ENCODE data around the gene CA7. TPM values are rescaled to one million over a fixed set of nuclear protein-coding genes. Genes with fewer than 3 reads are reported as not detected.

CA7 gene
- total RNA-seq, 2 experiments from 2014 or later = not detected

GRCh38 chr16:66849021-66849420, 4.8 kb downstream of the CA7 start:
- H3K4me3 Mint-ChIP-seq = no peak overlapping the region
- peaks cover 23% of the 10 kb centered on the region for H3K27me3 Mint-ChIP-seq
- no peaks in the 10 kb centered on the region for H3K36me3 Mint-ChIP-seq (ENCODE audit: low read depth)
- CTCF ChIA-PET = interaction anchor here (0.8 to 4.8 kb wide), 5 partner anchors 8 to 97 kb away, joined by 3 to 36 read pairs (median 3); partner anchors contain the start of genes DYNC1LI2 and NAE1
- peaks cover 25% of the 10 kb centered on the region for H3K4me1 Mint-ChIP-seq
- H3K9me3 Mint-ChIP-seq = no peaks in the 10 kb centered on the region
- POLR2A ChIA-PET = no interaction called here
- DNase-seq = no peak
- H3K27ac Mint-ChIP-seq = no peak overlapping the region

DNA sequence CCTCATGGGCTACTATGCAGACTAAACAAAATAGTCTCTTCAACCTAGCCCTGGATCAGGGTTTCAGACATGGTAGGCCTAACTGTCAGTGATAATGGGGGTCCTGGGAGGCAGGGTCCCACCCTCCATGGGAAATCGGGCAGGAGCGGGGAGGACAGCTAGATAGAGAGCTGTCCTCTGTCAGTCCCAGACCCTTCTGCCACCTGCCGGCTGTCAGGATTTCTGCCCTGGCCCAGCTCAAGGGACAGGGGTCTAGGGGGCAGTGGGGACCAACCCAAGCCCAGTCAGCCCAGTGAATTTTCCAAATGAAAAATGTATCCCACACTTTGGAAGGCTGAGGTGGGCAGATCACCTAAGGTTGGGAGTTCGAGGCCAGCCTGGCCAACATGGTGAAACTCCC, 5.3 kb downstream of the CA7 start:
- no peak for DNase-seq
- Mint-ChIP-seq H3K4me1 (peaks cover 25% of the 10 kb centered on the region), H3K27ac (peak overlapping the region; percentile 5), H3K4me3 (no peak overlapping the region), H3K9me3 (no peaks in the 10 kb centered on the region), H3K27me3 (peaks cover 23% of the 10 kb centered on the region), H3K36me3 (ENCODE audit: low read depth) (no peaks in the 10 kb centered on the region)
- ChIA-PET CTCF (interaction anchor here (0.6 to 4.8 kb wide), 4 partner anchors 18 to 287 kb away, joined by 3 to 36 read pairs (median 16); partner anchors contain the start of gene NAE1), POLR2A (no interaction called here)

GRCh38 chr16:66850115-66850815, 6.1 kb downstream of the CA7 start:
- POLR2A ChIA-PET = no interaction called here
- CTCF ChIA-PET = interaction anchor here (0.6 to 4.8 kb wide), 6 partner anchors 8 to 286 kb away, joined by 3 to 36 read pairs (median 6); partner anchors contain the start of gene NAE1
- no peaks in the 10 kb centered on the region for H3K36me3 Mint-ChIP-seq (ENCODE audit: low read depth)
- H3K9me3 Mint-ChIP-seq = no peaks in the 10 kb centered on the region
- H3K27me3 Mint-ChIP-seq = peaks cover 18% of the 10 kb centered on the region
- H3K4me1 Mint-ChIP-seq = peaks cover 21% of the 10 kb centered on the region
- H3K27ac Mint-ChIP-seq = no peak overlapping the region
- no peak for DNase-seq
- H3K4me3 Mint-ChIP-seq = no peak overlapping the region

DNA sequence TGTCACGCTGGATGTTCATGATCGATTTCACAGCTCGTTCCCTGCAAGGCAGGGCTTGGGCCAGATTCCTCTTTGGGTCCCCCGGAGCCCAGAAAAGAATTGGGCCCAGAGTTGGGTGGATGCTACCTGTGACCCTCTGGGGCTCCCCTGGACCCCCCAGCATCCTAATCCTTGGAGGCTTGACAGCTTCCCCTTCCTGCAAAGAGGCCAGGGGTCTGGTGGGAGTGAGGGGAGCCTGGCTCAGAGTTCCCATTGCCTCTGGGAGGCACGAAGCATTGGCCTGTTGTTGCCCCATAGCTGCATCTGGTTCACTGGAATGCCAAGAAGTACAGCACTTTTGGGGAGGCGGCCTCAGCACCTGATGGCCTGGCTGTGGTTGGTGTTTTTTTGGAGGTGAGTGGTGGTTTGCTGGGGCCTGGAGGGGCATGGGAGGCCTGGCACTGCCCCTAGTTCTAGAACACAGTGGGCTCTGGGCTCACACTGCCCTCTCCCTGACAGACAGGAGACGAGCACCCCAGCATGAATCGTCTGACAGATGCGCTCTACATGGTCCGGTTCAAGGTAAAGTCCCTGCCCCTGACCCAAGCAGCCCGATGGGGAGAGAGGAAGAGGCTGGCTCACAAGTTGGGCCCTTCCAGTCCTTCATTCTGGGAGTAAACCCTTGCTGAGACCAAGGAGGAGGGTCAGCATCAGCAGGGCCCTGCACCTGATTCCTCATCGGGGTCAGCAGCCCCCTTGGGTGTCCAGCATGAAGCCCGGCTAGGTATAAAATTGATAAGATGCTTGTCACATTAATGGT, 7.2 kb downstream of the CA7 start:
- ChIA-PET CTCF (interaction anchor here (1.0 to 1.6 kb wide), 4 partner anchors 9 to 21 kb away, joined by 3 to 8 read pairs (median 4); partner anchors contain the start of gene NAE1), POLR2A (no interaction called here)
- no peaks in the 10 kb centered on the region for H3K9me3 Mint-ChIP-seq
- DNase-seq = no peak
- H3K4me1 Mint-ChIP-seq = peaks cover 15% of the 10 kb centered on the region
- no peaks in the 10 kb centered on the region for H3K36me3 Mint-ChIP-seq (ENCODE audit: low read depth)
- peaks cover 7% of the 10 kb centered on the region for H3K27me3 Mint-ChIP-seq
- no peak overlapping the region for H3K27ac Mint-ChIP-seq
- no peak overlapping the region for H3K4me3 Mint-ChIP-seq

DNA sequence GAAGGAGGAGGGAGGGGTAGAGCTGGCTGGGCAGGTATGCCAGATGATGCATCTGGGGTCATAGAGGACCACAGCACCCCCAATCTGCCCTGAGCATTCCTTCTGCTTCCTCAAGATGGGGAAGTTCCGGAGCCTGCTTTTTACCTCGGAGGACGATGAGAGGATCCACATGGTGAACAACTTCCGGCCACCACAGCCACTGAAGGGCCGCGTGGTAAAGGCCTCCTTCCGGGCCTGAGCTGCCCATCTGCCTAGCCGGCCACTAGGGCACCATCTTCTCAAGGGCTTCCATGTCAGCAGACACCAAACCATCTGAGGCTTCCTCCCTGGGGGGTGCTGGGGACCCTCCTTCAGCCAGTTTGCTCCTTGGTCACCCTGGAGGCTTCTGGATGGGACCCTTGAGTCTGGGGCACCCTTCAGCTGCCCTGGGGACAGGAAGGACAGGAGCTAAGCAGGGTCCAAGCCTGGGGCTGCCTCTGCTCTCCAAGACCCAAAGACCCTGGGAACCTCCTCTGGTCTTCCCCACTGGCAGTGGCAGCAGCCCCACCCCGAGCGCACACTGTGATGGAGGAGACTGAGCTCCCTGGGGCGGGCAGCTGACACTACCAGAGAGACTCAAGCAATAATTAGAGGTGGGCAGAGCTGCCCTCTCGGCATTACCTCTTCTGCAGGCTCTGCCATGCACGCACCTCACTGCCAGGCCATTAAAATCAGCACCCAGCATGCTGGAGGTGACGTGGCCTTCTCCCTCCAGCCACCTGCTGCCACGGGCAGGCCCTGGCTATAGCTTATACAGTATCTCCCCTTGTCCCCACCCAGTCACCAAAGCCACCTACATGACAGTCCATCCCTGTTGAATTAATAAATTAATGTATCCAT, 9.3 kb downstream of the CA7 start:
- no peaks in the 10 kb centered on the region for H3K9me3 Mint-ChIP-seq
- no peak overlapping the region for H3K27ac Mint-ChIP-seq
- no peak overlapping the region for H3K4me3 Mint-ChIP-seq
- no peaks in the 10 kb centered on the region for H3K4me1 Mint-ChIP-seq
- ChIA-PET POLR2A (no interaction called here), CTCF (interaction anchor here (1.0 to 4.9 kb wide), 5 partner anchors 9 to 23 kb away, joined by 3 to 30 read pairs (median 12); partner anchors contain the start of gene NAE1)
- DNase-seq = no peak
- H3K36me3 Mint-ChIP-seq (ENCODE audit: low read depth) = no peaks in the 10 kb centered on the region
- H3K27me3 Mint-ChIP-seq = peaks cover 3% of the 10 kb centered on the region

GRCh38 chr16:66856184-66856730, 12.0 kb downstream of the CA7 start:
- POLR2A ChIA-PET = no interaction called here
- H3K4me3 Mint-ChIP-seq = no peak overlapping the region
- H3K36me3 Mint-ChIP-seq (ENCODE audit: low read depth) = no peaks in the 10 kb centered on the region
- peaks cover 3% of the 10 kb centered on the region for H3K27me3 Mint-ChIP-seq
- no peaks in the 10 kb centered on the region for H3K9me3 Mint-ChIP-seq
- DNase-seq = no peak
- CTCF ChIA-PET = interaction anchor here (1.0 to 4.9 kb wide), 6 partner anchors 11 to 248 kb away, joined by 3 to 30 read pairs (median 13); partner anchors contain the start of gene NAE1
- H3K4me1 Mint-ChIP-seq = no peaks in the 10 kb centered on the region
- H3K27ac Mint-ChIP-seq = no peak overlapping the region

GRCh38 chr16:66856801-66857200, 12.6 kb downstream of the CA7 start:
- CTCF ChIA-PET = interaction anchor here (1.0 to 4.9 kb wide), 6 partner anchors 11 to 248 kb away, joined by 3 to 30 read pairs (median 13); partner anchors contain the start of gene NAE1
- Mint-ChIP-seq H3K27ac (no peak overlapping the region), H3K27me3 (peaks cover 3% of the 10 kb centered on the region), H3K36me3 (ENCODE audit: low read depth) (no peaks in the 10 kb centered on the region), H3K4me3 (no peak overlapping the region), H3K4me1 (no peaks in the 10 kb centered on the region), H3K9me3 (no peaks in the 10 kb centered on the region)
- no peak for DNase-seq
- POLR2A ChIA-PET = no interaction called here

- Mint-ChIP-seq H3K27me3 (peaks cover 3% of the 10 kb centered on the region), H3K9me3 (no peaks in the 10 kb centered on the region), H3K4me3 (no peak overlapping the region), H3K27ac (no peak overlapping the region), H3K4me1 (no peaks in the 10 kb centered on the region), H3K36me3 (ENCODE audit: low read depth) (no peaks in the 10 kb centered on the region)
- ChIA-PET POLR2A (no interaction called here), CTCF (interaction anchor here (1.0 to 4.9 kb wide), 4 partner anchors 9 to 202 kb away, joined by 3 to 30 read pairs (median 12); partner anchors contain the start of gene NAE1)
- no peak for DNase-seq
Measured at GRCh38 chr16:66857437-66857836, 13.2 kb downstream of the CA7 start.

GRCh38 chr16:66858740-66859396, 14.7 kb downstream of the CA7 start:
- POLR2A ChIA-PET = no interaction called here
- Mint-ChIP-seq H3K27me3 (peaks cover 2% of the 10 kb centered on the region), H3K27ac (no peak overlapping the region), H3K4me3 (no peak overlapping the region), H3K36me3 (ENCODE audit: low read depth) (no peaks in the 10 kb centered on the region), H3K4me1 (no peaks in the 10 kb centered on the region), H3K9me3 (no peaks in the 10 kb centered on the region)
- no peak for DNase-seq
- CTCF ChIA-PET = interaction anchor here (0.5 to 3.9 kb wide), 4 partner anchors 9 to 1386 kb away, joined by 3 to 20 read pairs (median 4); no protein-coding TSS in a partner anchor

DNA sequence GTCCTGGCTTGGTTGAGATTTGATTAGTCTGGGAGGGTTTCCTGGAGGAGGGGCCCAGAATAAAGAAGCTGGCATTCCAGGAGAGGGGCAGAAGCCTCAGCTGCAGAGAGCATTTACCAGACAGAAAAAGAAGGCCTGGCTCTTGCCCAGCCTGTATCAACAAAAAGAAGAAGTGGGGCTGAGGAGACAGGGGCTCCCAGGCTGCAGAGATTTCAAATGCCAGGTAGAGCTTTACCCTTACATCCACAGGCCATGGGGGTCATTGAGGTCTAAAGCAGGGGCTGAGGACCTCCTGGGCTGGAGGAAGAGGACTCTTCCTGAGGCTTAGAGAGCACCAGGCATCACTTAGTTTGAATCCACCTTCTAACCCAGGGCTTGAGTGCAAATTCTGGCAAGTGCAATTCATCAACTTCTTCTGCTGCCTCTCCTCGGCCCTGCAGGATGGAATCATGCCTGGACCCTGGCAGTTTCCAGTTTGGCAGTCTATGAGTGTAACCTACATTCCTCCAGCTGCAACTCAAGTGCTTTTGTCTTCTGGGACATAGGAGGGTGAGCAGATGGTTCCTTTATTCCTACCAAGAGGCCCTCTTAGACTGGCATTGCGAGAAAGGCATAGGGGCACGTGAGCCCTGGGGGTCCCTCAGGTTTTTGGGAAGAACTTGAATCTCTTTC, 15.3 kb downstream of the CA7 start:
- no peaks in the 10 kb centered on the region for H3K9me3 Mint-ChIP-seq
- H3K27ac Mint-ChIP-seq = no peak overlapping the region
- CTCF ChIA-PET = interaction anchor here (0.5 to 3.9 kb wide), 5 partner anchors 8 to 58 kb away, joined by 3 to 21 read pairs (median 5); partner anchors contain the start of gene NAE1
- no peak for DNase-seq
- no peaks in the 10 kb centered on the region for H3K36me3 Mint-ChIP-seq (ENCODE audit: low read depth)
- no peaks in the 10 kb centered on the region for H3K4me1 Mint-ChIP-seq
- H3K4me3 Mint-ChIP-seq = no peak overlapping the region
- POLR2A ChIA-PET = no interaction called here
- no peaks in the 10 kb centered on the region for H3K27me3 Mint-ChIP-seq

- POLR2A ChIA-PET = no interaction called here
Measured at GRCh38 chr16:66862023-66862520, 17.9 kb downstream of the CA7 start.

More at GRCh38 chr16:66862023-66862520, 17.9 kb downstream of the CA7 start:
- Mint-ChIP-seq H3K4me1 (no peaks in the 10 kb centered on the region), H3K27me3 (no peaks in the 10 kb centered on the region), H3K9me3 (no peaks in the 10 kb centered on the region), H3K4me3 (no peak overlapping the region), H3K36me3 (ENCODE audit: low read depth) (no peaks in the 10 kb centered on the region), H3K27ac (no peak overlapping the region)
- DNase-seq = no peak
- CTCF ChIA-PET = interaction anchor here (0.6 to 3.2 kb wide), 6 partner anchors 11 to 89 kb away, joined by 3 to 21 read pairs (median 4); partner anchors contain the start of gene NAE1

Measured in activated CD4-positive, alpha-beta T cell treated with anti-CD3 and anti-CD28 coated beads, Interleukin-2, amount 10 ng/mL, durations not matched to agents 7 days and 5 days (primary cell).